IPS-18c (cell line): ENCODE measurements around the gene GLIS2.

ENCODE experiments used
- H3K4me3 ChIP-seq: 2 replicates; pipeline ENCODE4 v1.7.0; 2013; ENCODE audit warnings: low read depth, mild to moderate bottlenecking, low read length, moderate library complexity; ENCODE audit not compliant: insufficient read depth
- H3K9me3 ChIP-seq: one replicate; pipeline ENCODE4 v1.6.1; 2013; ENCODE audit warnings: mild to moderate bottlenecking, low read length, moderate library complexity; ENCODE audit not compliant: control insufficient read depth, insufficient read depth

GLIS2 gene

GRCh38 chr16:4370151-4370550, 54.3 kb downstream of the GLIS2 start:
- Histone ChIP-seq H3K4me3 (no peak overlapping the region), H3K9me3 (no peaks in the 10 kb centered on the region)

- H3K4me3 ChIP-seq = no peak overlapping the region
- H3K9me3 ChIP-seq = no peaks in the 10 kb centered on the region
Observed at GRCh38 chr16:4370570-4371356, 54.9 kb downstream of the GLIS2 start.

DNA sequence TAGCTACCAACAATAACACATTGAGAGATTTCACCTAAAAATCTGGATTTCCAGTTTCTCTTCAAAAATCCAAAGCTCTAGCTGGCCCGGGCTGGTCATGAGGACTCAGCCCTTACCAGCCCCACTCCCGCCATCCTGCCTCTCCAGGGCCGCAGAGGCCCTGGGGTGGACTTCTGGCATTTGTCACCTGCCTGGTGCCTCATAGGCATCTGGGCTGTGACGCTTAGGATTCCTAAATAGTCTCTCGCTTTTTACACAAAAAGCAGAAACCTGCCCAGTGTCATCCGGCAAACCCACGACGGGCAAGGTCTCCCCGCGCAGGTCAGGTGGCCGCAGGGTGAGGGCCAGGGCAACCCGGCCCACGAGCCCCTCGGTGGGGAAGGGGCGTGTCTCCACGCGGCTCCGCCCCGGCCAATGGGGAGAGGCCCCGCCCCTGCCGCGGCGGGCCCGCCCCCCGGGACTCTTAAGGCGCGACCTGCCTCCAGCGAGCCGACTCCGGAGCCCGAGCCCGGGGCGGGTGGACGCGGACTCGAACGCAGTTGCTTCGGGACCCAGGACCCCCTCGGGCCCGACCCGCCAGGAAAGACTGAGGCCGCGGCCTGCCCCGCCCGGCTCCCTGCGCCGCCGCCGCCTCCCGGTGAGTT, 55.6 kb downstream of the GLIS2 start, which contains the start of gene VASN:
Gene VASN (plus strand): TSS at position 492 of the 644 bp plus-strand sequence. CDS start 9,030 bp downstream, outside the sequence.
- Histone ChIP-seq H3K9me3 (no peaks in the 10 kb centered on the region), H3K4me3 (peak within 1 kb of the TSS; percentile 65)

DNA sequence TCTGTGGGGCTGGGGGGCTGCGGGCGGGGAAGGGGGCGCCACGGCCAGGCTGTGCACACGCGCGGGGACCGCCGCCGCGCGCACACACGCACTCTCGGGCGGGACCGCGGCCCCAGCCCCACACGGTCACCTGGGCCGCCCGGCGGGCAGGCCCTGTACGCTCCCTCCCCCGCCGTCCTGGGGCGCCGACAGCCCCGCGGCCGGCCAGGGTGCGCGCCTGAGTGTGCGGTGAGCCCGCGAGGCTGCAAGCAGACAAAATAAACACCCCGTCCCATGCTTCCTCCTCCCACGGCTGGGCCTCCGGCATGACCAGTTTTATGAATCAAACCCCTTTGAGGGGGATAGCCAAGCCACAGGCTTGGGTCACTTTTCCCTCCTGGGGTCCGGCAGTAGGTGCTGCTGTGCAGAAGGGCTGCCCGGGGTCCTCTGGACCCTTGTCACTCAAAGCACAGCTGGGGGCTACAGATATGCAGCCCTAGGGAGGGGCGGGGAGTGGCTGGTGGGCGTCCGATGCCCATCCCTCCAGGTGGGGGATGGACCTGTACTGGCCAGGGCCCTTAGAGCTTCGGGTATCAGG, 56.2 kb downstream of the GLIS2 start:
- H3K4me3 ChIP-seq = peak overlapping the region; percentile 65
- no peaks in the 10 kb centered on the region for H3K9me3 ChIP-seq

DNA sequence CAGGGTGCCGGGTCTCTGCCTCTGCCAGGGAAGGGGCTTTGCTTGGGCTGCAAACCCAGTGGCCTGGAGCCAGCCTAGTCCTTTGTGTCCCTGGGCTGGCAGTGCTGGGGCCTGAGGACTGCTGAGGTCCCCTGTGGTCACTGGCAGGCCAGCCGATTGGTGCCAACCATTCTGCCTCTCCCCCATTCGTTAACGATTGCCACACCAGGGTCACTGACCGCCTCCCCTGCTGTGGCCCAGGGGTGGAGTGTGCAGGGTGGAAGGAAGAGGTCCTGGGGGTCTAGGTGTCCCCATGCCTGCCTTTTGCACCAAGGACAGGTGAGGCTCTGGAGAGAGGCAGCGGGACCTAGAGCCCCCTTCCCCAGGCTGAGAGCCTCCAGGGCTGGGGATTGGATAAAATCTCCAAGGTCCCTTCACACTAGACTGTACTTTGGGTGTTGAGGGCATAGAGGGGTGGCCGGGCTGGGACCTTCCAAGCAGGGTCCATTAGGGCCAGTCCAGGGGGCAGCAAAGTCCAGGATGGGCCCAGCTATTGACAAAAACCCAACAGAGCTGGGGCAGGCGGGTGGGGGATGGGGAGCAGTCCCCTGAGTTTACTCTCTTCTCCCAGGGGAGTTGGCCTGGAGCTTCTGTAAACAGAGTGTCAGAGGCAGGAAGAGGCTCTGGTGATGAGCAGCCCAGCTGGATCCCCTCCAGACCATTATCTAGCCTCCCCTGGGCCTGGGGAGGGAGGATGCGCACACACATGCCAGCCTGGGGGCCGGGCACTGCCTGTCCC, 56.9 kb downstream of the GLIS2 start:
- H3K9me3 ChIP-seq = no peaks in the 10 kb centered on the region
- peak overlapping the region; percentile 65 for H3K4me3 ChIP-seq

DNA sequence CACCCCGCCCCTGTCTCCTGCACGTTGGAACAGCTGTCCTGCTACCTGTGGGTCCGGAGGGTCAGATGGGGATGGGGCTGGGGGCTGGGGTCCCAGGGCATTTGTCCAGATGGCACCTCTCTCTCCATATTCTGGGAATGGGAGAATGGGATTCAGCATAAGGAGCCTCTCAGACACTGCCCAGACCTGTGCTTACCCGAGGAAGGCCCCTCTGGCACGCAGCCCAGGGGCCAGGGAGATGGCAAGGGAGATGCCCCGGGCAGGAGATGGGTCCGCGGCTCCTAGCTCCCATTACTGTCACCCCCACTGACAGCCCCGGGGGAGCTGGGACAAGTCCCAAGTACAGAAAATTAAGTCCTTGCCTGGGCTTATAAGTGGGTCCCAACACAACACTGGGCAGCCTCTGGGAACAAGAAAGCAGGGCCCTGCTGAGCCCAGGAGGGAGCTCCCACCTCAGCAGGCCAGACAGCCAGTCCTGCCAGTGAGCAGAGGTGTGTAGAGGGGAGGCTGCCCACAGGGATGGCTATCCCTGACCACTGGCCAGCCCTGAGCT, 57.6 kb downstream of the GLIS2 start:
- peak overlapping the region; percentile 38 for H3K4me3 ChIP-seq
- H3K9me3 ChIP-seq = no peaks in the 10 kb centered on the region

GRCh38 chr16:4373909-4374742, 58.3 kb downstream of the GLIS2 start:
- no peaks in the 10 kb centered on the region for H3K9me3 ChIP-seq
- peak overlapping the region; percentile 38 for H3K4me3 ChIP-seq

DNA sequence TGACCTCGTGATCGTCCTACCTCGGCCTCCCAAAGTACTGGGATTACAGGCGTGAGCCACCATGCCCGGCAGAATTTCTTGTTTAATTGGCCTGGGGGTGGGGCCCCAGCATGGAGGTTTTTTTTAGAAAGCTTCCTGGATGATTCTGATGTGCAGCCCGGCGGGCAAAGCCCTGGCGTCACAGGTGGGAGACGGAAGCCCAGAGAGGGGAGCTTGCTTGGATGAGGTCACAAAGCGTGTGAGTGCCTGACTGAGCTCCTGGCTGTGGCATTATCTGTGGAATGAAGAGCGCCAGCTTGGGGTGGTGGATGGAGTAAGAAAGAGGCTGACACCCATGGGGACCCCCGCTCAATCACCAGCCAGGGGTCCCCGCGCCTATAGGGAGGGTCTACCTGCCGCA, 59.9 kb downstream of the GLIS2 start:
- H3K4me3 ChIP-seq = no peak overlapping the region
- no peaks in the 10 kb centered on the region for H3K9me3 ChIP-seq

- Histone ChIP-seq H3K9me3 (no peaks in the 10 kb centered on the region), H3K4me3 (no peak overlapping the region)
Observed at GRCh38 chr16:4376126-4376892, 60.4 kb downstream of the GLIS2 start.

DNA sequence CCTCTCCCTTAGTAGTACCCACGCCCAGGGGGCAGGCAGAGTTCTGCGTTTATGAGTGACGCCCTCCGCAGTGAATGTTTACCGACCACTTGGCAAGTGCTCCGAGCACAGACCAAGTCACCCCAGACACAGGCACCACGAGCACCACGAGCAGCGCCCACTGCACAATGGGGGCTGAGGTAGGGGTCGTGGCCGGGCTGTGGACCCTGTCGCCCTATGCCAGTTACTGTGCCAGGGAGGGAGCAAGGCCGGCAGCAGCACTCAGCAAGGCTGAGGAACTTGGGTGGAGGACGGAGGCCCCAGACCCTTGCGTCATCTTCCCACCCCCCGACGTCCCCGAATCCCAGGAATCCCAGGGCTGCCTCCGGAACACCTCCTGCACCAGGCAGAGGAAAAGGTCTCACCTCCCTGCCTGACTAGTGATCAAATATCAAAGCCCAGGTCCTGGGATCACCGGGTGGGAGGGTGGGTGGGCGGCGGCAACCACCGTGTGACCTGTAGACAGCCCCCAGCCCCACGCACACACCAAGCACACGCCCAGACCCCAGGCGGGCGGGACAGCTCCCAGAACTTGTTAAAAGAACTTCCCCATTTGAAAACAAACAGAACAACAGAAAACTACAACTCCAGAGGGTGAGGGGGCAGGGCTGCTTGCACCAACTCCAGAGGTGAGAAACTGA, 61.2 kb downstream of the GLIS2 start:
- no peaks in the 10 kb centered on the region for H3K9me3 ChIP-seq
- H3K4me3 ChIP-seq = no peak overlapping the region

- Histone ChIP-seq H3K4me3 (no peak overlapping the region), H3K9me3 (no peaks in the 10 kb centered on the region)
Observed at GRCh38 chr16:4377573-4378154, 61.8 kb downstream of the GLIS2 start.

DNA sequence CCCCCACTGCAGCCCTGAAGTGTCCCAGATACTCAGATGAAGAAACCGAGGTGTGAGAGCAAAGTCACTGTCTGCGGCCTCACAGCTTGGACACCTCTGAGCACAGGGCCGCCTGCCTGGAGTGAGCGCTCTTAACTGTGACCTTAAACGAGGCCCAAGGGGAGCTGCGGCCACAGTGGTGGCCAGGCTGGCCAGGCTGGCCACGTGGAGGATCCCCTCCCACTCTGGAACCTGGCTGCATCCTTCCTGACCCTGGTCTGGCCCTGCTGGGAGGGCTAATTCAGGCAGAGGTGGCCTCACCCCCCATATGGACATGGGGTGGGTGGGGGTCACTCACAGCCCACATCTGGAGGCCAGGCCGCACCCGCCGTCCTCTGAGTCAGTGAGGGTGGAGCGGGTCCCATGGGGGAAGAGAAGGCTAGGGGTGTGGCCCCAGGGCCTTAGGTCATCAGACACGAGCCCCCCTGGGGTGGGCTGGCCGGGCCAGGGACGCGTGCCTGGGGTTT, 62.3 kb downstream of the GLIS2 start:
- H3K9me3 ChIP-seq = no peaks in the 10 kb centered on the region
- no peak overlapping the region for H3K4me3 ChIP-seq

GRCh38 chr16:4378999-4379690, 63.3 kb downstream of the GLIS2 start:
- Histone ChIP-seq H3K4me3 (no peak overlapping the region), H3K9me3 (no peaks in the 10 kb centered on the region)
